IMR-90 (cell line): Measurements from ENCODE around the gene PARP11. TPM values are rescaled to one million over a fixed set of nuclear protein-coding genes. Genes with fewer than 3 reads are reported as not detected.

ENCODE experiments used
- ATAC-seq: fragments of 200-7000 bp; cut with Tn5 transposase; 2 replicates; pipeline ENCODE4 v1.9.1; 2020; ENCODE audit warnings: low read depth, mild to moderate bottlenecking, moderate library complexity
- BruUV-seq: library from RNA; stranded (reverse); fragments of 400-500 nt; replicated peaks from 2 replicates; lab custom pipeline; 2021; lab: Mats Ljungman, UMichigan
- CTCF ChIA-PET: fragments of 300-600 bp; formaldehyde crosslinking; extraction: SDS; loops from one replicate; lab custom pipeline; 2021; ENCODE audit warnings: antibody characterized with exemption; lab: Yijun Ruan, JAX
- POLR2A ChIA-PET: fragments of 300-600 bp; sonication (Branson Sonifier 250); formaldehyde crosslinking; loops from one replicate; lab custom pipeline; 2022; ENCODE audit warnings: antibody characterized with exemption; ENCODE audit not compliant: unreplicated experiment; lab: Charles Lee
- DNase-seq: peaks from one replicate; pipeline ENCODE4 v3.0.0; 2013
- H2AFZ ChIP-seq: replicated peaks from 2 replicates; pipeline ENCODE3; 2013; ENCODE audit warnings: low read length, mild to moderate bottlenecking; ENCODE audit not compliant: poor library complexity
- H2AK5ac ChIP-seq: 2 replicates; pipeline ENCODE4 v1.6.1; 2013; ENCODE audit warnings: low read depth, low read length, inconsistent platforms
- H2AK9ac ChIP-seq: replicated peaks from 2 replicates; pipeline ENCODE3; 2013; ENCODE audit warnings: mild to moderate bottlenecking, low read depth, low read length, moderate library complexity; ENCODE audit not compliant: poor library complexity
- H2BK120ac ChIP-seq: 2 replicates; pipeline ENCODE4 v1.6.1; 2013; ENCODE audit warnings: low read depth, low read length, inconsistent platforms
- H2BK15ac ChIP-seq: 3 replicates; pipeline ENCODE4 v1.6.1; 2013; ENCODE audit warnings: low read depth, low read length, inconsistent platforms
- H2BK20ac ChIP-seq: 2 replicates; pipeline ENCODE4 v1.6.1; 2013; ENCODE audit warnings: low read depth, mild to moderate bottlenecking, inconsistent platforms, low read length, moderate library complexity
- H2BK5ac ChIP-seq: 2 replicates; pipeline ENCODE4 v1.6.1; 2013; ENCODE audit warnings: mild to moderate bottlenecking, low read depth, low read length, inconsistent platforms; ENCODE audit not compliant: poor library complexity, severe bottlenecking
- H3K14ac ChIP-seq: replicated peaks from 2 replicates; pipeline ENCODE4 v1.6.1; 2013; ENCODE audit warnings: low read depth, low read length, inconsistent platforms
- H3K18ac ChIP-seq: 2 replicates; pipeline ENCODE4 v1.6.1; 2013; ENCODE audit warnings: low read depth, low read length, control low read depth
- H3K23ac ChIP-seq: 2 replicates; pipeline ENCODE4 v1.6.1; 2013; ENCODE audit warnings: low read depth, low read length, inconsistent platforms
- H3K27ac ChIP-seq: 2 replicates; pipeline ENCODE4 v1.5.1; 2013; ENCODE audit warnings: mild to moderate bottlenecking, control low read depth, low read length; ENCODE audit not compliant: insufficient read depth
- H3K27me3 ChIP-seq: 2 replicates; pipeline ENCODE4 v1.6.1; 2013; ENCODE audit warnings: low read length; ENCODE audit not compliant: control insufficient read depth, insufficient read depth
- H3K36me3 ChIP-seq: 2 replicates; pipeline ENCODE4 v1.6.1; 2013; ENCODE audit warnings: low read length, mixed read lengths; ENCODE audit not compliant: control insufficient read depth, insufficient read depth
- H3K4ac ChIP-seq: 2 replicates; pipeline ENCODE4 v1.6.1; 2013; ENCODE audit warnings: low read depth, low read length, inconsistent platforms
- H3K4me1 ChIP-seq: 2 replicates; pipeline ENCODE4 v1.6.1; 2013; ENCODE audit warnings: low read length, mixed read lengths; ENCODE audit not compliant: control insufficient read depth, insufficient read depth
- H3K4me2 ChIP-seq: 2 replicates; pipeline ENCODE4 v1.6.1; 2013; ENCODE audit warnings: low read depth, mild to moderate bottlenecking, control low read depth, low read length, moderate library complexity
- H3K4me3 ChIP-seq: 2 replicates; pipeline ENCODE4 v1.5.1; 2013; ENCODE audit warnings: low read depth, mild to moderate bottlenecking, control low read depth, low read length, moderate library complexity; ENCODE audit not compliant: insufficient read depth
- H3K56ac ChIP-seq: 2 replicates; pipeline ENCODE4 v1.6.1; 2013; ENCODE audit warnings: low read length, inconsistent platforms; ENCODE audit not compliant: insufficient read depth; ENCODE audit errors: extremely low read depth
- H3K79me1 ChIP-seq, 2 experiments: 2 replicates each; pipeline ENCODE4 v1.6.1; 2013; ENCODE audit warnings: low read length in 2 of 2, inconsistent platforms in 1 of 2, low read depth in 1 of 2
- H3K9ac ChIP-seq: 2 replicates; pipeline ENCODE4 v1.6.1; 2013; ENCODE audit warnings: low read depth, low read length, control low read depth
- H3K9me1 ChIP-seq: 2 replicates; pipeline ENCODE4 v1.6.1; 2013; ENCODE audit warnings: low read length, inconsistent platforms; ENCODE audit not compliant: insufficient read depth
- H3K9me3 ChIP-seq: 2 replicates; pipeline ENCODE4 v1.6.1; 2013; ENCODE audit warnings: low read length; ENCODE audit not compliant: control insufficient read depth, insufficient read depth
- H4K20me1 ChIP-seq: 2 replicates; pipeline ENCODE4 v1.6.1; 2013; ENCODE audit warnings: low read length, inconsistent platforms; ENCODE audit not compliant: insufficient read depth
- H4K5ac ChIP-seq: 2 replicates; pipeline ENCODE4 v1.6.1; 2013; ENCODE audit warnings: mild to moderate bottlenecking, low read depth, low read length, control low read depth
- H4K8ac ChIP-seq, 2 experiments: 2 replicates each; pipeline ENCODE4 v1.6.1; 2013; ENCODE audit warnings: low read depth in 2 of 2, low read length in 2 of 2, control low read depth in 1 of 2, inconsistent platforms in 1 of 2
- H4K91ac ChIP-seq: 2 replicates; pipeline ENCODE4 v1.6.1; 2013; ENCODE audit warnings: low read depth, low read length, inconsistent platforms; ENCODE audit not compliant: insufficient read depth
- ELK1 ChIP-seq: fragments of 150-350 bp; IDR thresholded peaks from 2 replicates; pipeline ENCODE4 v1.6.1; 2016; ENCODE audit warnings: low read depth, mild to moderate bottlenecking, low read length, moderate library complexity, borderline replicate concordance
- RAD21 ChIP-seq: IDR thresholded peaks from 2 replicates; pipeline ENCODE4 v1.6.1; 2012; ENCODE audit warnings: low read length, improper control_type of control experiment
- WGBS, 2 experiments: methylation state at CpG; one replicate each; pipeline versions ENCODE4 v1.1.5 to v1.1.7; 2013; ENCODE audit warnings: missing lambda C conversion rate in 2 of 2; ENCODE audit not compliant: insufficient read length in 1 of 2; ENCODE audit errors: extremely low coverage in 2 of 2; 5-methylcytosine and 5-hydroxymethylcytosine counted together
- dilution Hi-C: fragments of 300-500 bp; cut with HindIII; formaldehyde crosslinking; loops from one replicate; pipeline ENCODE4 v1.14.3; 2018; ENCODE audit warnings: low sequenced_read_pairs; ENCODE audit not compliant: unreplicated experiment
- in situ Hi-C: fragments of 300-500 bp; cut with MboI; formaldehyde crosslinking; loops from 3 replicates; pipeline ENCODE4 v1.14.3; 2019; ENCODE audit warnings: low sequenced_read_pairs, inconsistent platforms, mixed read lengths
- intact Hi-C: fragments of 100-400 bp; cut with micrococcal nuclease; formaldehyde crosslinking; loops from 2 replicates; pipeline ENCODE4 v1.10.0; 2022
- polyA plus RNA-seq, 3 experiments: library from polyadenylated mRNA; depleted of rRNA; stranded (reverse); fragments of >200 nt; gene quantifications; 2 replicates each; pipeline ENCODE4 v1.2.3, GENCODE V29; 2012; ENCODE audit warnings: low replicate concordance in 1 of 3
- total RNA-seq: library from RNA; depleted of rRNA; stranded (reverse); fragments of >200 nt; gene quantifications from 2 replicates; pipeline ENCODE4 v1.2.3, GENCODE V29; 2012

PARP11 gene
- total and polyA plus RNA-seq, 2 of the 4 experiments (the other 2 are of a cell fraction): 1.8 to 3.0 TPM

DNA sequence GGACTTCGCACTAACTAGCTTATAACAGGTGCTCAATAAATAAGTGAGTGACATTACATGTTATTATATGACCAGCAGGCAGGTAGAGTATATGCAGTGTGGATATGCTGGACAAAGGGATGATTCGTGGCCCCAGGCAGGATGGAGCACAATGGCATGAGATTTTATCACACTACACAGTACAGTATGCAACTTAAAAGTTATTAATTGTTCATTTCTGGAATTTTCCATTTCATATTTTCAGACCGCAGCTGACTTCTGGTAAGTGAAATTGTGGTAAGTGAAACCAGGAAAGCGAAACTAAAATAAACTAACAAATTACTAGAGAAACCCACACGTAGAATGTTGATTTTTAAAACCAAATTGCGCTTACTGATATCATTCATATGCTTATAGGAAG lies 3.3 kb downstream of the PARP11 start:
- intact Hi-C loops: loop anchor here (10.0 kb wide), 1 partner anchor 565 kb away; no protein-coding TSS in a partner anchor
- peaks cover 14% of the 10 kb centered on the region in 2 experiments for H3K79me1 ChIP-seq
- no peak overlapping the region for H4K91ac ChIP-seq
- no peak overlapping the region for H2BK15ac ChIP-seq
- ATAC-seq (no peak), DNase-seq (no peak)
- TF ChIP-seq RAD21 (no peak), ELK1 (no peak)
- ChIA-PET CTCF (interaction anchor here (1.5 kb wide), 1 partner anchor 19 kb away, joined by 3 read pairs; no protein-coding TSS in a partner anchor), POLR2A (no interaction called here)
- no peak overlapping the region for H2AK9ac ChIP-seq
- no peak overlapping the region for H2BK20ac ChIP-seq
- WGBS, 2 experiments: no CpG with 5 or more reads among the region's 6 CpGs
- no peak overlapping the region for H3K9ac ChIP-seq
- H3K9me1 ChIP-seq: peaks cover 4% of the 10 kb centered on the region
- in situ Hi-C loops: no loop called here
- no peak overlapping the region for H3K27ac ChIP-seq
- H3K14ac ChIP-seq: no peak overlapping the region
- no peaks in the 10 kb centered on the region for H3K9me3 ChIP-seq
- no peak overlapping the region for H3K4ac ChIP-seq
- no peak overlapping the region for H3K56ac ChIP-seq
- dilution Hi-C loops: no loop called here
- H3K4me1 ChIP-seq: no peaks in the 10 kb centered on the region
- H4K8ac ChIP-seq: no peak overlapping the region
- H3K23ac ChIP-seq: no peak overlapping the region
- H2BK5ac ChIP-seq: no peak overlapping the region
- no peak overlapping the region for H2AK5ac ChIP-seq
- H3K18ac ChIP-seq: no peak overlapping the region
- H4K20me1 ChIP-seq: no peaks in the 10 kb centered on the region
- H3K4me3 ChIP-seq: no peak overlapping the region
- H4K5ac ChIP-seq: no peak overlapping the region
- no peak overlapping the region for H3K4me2 ChIP-seq
- no TSS peak for BruUV-seq
- H3K36me3 ChIP-seq: no peaks in the 10 kb centered on the region
- no peak overlapping the region for H2AFZ ChIP-seq
- no peak overlapping the region for H2BK120ac ChIP-seq
- no peaks in the 10 kb centered on the region for H3K27me3 ChIP-seq
